Stimulated activated CD4-positive, alpha-beta T cell treated with anti-CD3 and anti-CD28 coated beads, Interleukin-1b, Interleukin-23, amount 100 ng/mL, for 4 hours (primary cell): ENCODE results near the gene DHRSX.
"Not testable (repeated sequence)": the region's sequence is repeated elsewhere in the genome, so short reads cannot be mapped to it uniquely, and the experiment has no call there.

Source experiments
- DNase-seq, 2 donors: peaks; one replicate each; pipeline ENCODE4 v3.0.0-alpha.2; 2020; ENCODE audit warnings: low read depth in 2 of 2

DHRSX gene

DNA sequence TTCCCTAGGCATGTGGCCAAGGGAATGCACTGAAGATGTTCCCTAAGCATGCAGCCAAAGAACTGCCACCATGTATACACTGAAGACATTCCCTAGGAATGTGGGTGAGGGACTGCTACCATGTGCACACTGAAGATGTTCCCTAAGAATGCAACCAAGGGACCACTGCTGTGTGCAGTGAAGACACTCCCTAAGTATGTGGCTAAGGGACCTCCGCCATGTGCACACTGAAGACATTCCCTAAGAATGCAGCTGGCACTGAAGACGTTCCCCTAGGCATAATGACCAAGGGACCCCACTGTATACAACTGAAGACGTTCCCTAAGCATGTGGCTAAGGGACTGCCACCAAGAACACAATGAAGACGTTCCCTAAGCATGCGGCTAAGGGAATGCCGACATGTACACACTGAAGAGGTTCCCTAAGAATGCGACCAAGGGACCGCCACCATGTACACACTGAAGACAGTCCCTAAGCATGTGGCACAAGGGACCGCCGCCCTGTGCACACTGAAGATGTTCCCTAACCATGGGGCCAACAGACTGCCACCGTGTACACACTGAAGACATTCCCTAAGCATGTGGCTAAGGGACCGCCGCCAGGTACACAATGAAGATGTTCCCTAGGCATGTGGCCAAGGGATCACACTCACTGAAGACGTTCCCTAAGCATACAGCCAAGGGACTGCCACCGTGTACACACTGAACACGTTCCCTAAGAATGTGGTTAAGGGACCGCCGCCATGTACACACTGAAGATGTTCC is 25.6 kb downstream of the DHRSX start:
- no peak for DNase-seq

DNA sequence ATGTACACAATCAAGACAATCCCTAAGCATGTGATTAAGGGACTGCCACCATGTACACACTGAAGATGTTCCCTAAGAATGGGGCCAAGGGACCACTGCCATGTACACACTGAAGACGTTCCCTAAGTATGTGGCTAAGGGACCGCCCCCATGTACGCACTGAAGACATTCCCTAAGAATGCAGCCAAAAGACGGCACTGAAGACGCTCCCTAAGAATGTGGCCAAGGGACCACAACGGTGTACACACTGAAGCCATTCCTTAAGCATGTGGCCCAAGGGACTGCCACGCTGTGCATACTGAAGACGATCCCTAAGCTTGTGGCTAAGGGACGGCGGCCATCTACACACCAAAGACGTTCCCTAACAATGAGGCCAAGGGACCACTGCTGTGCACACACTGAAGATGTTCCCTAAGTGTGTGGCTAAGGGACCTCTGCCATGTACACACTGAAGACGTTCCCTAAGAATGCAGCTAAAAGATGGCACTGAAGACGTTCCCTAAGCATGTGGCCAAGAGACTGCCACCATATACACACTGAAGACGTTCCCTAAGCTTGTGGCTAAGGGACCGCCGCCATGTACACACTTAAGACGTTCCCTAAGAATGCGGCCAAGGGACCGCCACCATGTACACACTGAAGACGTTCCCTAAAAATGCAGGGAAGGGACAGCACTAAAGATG is 26.4 kb downstream of the DHRSX start:
- no peak for DNase-seq

DNA sequence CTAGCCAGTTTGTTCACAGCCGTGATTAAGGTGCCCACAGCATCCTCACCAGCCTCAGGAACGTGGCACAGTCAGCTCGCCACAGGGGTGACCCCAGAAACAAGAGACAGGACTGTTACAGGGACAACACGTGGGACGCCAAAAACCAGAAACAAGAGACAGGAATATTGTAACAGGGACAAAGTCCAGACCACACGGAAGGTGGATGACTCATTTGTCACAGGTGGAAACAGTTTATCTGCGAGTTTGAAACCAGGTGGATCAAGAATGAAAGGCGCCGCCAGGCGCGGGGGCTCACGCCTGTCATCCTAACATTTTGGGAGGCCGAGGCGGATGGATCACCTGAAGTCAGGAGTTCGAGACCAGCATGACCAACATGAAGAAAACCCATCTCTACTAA is 27.7 kb downstream of the DHRSX start:
- not testable (repeated sequence) for DNase-seq

DNA sequence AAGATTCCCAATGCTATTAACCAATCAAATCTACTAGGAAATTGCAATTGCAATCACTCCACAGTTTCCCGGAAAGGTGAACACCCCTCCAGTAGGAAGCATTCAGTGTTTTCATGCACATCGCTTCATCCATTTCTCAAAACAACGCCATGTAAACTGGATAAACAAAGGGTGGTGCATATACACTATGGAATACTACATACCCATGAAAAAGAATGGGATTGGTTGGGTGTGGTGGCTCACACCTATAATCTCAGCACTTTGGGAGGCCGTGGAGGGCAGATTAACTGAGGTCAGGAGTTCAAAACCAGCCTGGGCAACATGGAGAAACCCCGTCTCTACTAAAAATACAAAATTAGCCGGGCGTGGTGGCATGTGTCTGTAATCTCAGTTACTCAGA is 29.1 kb downstream of the DHRSX start:
- no peak for DNase-seq

DNA sequence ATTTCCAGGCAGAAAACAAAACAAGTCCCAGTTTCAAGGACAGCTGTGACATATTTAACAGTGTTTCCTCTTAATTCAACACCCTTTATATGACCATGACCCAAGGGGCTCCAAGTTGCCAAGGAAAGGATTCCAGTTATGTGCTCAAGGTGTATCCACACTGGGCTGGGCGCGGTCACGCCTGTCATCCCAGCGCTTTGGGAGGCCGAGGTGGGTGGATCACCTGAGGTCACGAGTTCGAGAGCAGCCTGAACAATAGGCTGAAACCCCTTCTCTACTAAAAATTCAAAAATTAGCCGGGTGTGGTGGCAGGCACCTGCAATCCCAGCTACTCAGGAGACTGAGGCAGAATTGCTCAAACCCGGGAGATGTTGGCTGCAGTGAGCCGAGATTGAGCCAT is 29.6 kb downstream of the DHRSX start:
- not testable (repeated sequence) for DNase-seq

DNA sequence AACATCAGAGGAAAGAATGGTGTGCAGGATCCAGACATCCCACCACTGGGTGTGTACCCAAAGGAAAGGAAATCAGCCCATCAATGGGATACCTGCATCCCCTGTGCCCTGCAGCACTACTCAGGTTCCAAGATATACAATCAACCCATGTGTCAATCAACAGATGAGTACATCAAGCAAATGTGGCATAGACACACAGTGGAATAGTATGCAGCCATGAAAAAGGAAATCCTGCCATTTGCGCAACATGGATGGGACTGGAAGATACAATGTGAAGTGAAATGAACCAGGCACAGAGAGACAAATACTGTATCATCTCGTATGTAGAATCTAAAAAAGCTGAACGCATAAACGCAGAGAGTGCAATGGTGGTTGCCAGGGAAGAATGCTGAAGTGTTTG is 30.9 kb downstream of the DHRSX start:
- not testable (repeated sequence) for DNase-seq

DNA sequence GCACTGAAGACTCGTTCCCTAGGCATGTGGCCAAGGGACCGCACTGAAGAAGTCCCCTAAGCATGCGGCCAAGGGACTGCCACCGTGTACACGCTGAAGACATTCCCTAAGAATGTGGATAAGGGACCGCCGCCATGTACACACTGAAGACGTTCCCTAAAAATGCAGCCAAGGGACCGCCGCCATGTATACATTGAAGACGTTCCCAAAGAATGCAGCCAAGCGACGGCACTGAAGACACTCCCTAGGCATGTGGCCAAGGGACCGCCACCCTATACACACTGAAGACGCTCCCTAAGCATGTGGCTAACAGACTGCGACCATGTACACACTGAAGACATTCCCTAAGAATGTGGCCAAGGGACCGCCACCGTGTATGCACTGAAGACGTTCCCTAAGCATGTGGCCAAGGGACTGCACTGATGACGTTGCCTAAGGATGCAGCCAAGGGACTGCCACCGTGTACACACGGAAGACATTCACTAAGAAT is 31.5 kb downstream of the DHRSX start:
- DNase-seq: no peak

DNA sequence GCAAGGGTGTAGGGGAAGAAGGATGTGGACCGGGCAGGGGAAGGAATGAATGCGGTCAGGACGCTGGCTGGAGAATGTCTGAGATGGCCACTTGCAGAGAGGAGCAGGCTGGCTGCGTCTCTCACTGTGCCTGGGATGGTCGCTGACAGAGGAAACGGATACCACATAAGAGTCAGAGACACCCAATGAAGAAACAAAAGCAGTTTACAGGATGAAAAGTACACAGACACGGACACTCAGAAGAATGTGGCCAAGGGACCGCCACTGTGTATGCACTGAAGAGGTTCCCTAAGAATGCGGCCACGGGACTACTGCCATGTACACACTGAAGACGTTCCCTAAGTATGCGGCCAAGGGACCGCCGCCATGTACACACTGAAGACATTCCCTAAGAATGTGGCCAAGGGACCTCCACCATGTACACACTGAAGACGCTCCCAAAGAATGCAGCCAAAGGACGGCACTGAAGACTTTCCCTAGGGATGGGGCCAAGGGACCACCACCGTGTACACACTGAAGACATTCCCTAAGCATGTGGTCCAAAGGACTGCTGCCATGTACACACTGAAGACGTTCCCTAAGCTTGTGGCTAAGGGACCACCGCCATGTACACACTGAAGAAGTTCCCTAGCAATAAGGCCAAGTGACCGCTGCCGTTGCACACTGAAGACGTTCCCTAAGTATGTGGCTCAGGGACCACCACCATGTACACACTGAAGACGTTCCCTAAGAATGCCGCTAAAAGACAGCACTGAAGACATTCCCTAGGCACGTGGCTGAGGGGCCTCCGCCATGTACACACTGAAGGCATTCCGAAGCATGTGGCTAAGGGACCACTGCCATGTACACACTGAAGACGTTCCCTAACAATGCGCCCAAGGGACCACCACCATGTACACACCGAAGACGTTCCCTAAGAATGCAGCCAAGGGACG is 32.2 kb downstream of the DHRSX start:
- DNase-seq: no peak

DNA sequence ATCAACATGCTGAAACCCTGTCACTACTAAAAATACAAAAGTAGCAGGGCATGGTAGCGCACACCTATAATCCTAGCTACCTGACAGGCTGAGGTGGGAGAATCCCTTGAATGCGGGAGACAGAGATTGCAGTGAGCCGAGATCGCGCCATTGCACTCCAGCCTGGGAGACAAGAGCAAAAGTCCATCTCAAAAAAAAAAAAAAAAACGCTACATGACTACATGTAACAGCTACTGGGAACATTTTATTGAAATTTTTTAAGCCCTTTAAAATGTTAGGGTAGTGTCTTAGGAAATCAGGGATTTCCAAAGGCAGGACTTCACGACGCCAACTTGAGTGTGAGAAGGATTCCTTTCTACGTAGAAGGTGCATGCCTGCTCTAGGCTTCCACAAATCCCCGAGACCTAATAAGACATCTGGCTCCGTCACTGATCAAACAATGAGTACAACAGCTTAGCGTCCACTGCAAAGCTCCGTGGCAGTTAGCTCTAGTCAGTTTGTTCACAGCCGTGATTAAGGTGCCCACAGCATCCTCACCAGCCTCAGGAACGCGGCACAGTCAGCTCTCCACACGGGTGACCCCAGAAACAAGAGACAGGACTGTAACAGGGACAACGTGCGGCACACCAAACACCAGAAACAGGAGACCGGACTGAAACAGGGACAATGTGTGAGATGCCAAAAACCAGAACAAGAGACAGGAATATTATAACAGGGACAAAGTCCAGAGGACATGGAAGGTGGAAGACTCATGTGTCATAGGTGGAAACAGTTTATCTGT is 33.7 kb downstream of the DHRSX start:
- DNase-seq: no peak

DNA sequence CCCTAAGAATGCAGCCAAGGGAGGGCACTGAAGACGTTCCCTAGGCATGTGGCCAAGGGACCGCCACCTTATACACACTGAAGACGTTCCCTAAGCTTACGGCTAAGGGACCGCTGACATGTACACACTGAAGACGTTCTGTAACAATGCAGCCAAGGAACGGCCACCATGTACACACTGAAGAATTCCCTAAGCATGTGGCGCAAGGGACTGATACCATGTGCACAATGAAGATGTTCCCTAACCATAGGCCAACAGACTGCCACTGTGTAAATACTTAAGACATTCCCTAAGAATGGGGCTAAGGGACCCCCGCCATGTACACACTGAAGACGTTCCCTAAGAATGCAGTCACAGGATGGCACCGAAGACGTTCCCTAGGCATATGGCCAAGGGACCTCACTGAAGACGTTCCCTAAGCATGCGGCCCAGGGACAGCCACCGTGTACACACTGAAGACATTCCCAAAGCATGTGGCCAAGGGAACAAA is 36.1 kb downstream of the DHRSX start:
- DNase-seq: no peak

DNA sequence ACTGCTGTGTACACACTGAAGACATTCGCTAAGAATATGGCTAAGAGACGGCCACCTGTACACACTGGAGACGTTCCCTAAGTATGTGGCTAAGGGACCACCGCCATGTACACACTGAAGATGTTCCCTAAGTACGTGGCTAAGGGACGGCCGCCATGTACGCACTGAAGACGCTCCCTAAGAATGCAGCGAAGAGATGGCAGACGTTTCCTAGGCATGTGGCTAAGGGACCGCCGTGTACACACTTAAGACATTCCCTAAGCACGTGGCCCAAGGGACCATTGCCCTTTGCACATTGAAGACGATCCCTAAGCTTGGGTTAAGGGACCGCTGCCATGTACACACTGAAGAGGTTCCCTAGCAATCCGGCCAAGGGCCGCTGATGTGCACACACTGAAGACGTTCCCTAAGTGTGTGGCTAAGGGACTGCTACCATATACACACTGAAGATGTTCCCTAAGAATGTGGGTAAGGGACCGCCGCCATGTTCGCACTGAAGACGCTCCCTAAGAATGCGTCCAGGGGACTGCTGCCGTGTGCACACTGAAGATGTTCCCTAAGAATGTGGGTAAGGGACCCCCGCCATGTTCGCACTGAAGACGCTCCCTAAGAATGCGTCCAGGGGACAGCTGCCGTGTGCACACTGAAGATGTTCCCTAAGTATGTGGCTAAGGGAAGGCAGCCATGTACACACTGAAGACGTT is 36.7 kb downstream of the DHRSX start:
- DNase-seq: no peak

DNA sequence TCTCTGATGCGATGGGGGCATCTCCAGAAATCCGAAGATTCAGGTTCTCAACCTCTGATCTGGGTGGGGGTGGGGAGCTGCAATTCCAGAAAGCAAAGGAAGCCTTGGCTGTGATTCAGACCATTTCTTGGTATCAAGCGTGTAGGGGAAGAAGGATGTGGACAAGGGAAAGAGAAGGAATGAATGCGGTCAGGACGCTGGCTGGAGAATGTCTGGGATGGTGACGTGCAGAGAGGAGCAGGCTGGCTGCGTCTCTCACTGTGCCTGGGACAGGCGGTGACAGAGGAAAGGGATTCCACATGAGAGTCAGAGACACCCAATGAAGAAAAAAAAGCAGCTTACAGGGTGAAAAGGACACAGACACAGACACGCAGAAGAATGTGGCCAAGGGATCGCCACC is 37.3 kb downstream of the DHRSX start:
- not testable (repeated sequence) for DNase-seq

DNA sequence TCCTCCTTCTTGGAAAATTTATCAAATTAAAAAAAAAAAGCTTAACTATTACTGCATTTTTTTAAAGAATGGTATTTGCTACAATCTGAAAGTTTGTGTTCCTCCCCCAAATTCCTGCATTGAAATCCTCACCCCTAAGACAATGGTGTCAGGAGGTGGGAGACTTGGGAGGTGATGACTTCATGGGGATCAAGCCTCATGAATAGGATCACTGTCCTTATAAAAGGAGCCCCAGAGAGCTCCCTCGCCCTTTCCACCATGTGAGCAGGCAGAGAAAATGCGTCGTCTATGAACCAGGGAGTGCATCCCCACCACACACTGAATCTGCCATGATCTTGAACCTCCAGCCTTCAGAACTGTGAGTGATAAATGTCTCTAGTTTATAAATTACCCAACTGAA is 38.0 kb downstream of the DHRSX start:
- DNase-seq: no peak

DNA sequence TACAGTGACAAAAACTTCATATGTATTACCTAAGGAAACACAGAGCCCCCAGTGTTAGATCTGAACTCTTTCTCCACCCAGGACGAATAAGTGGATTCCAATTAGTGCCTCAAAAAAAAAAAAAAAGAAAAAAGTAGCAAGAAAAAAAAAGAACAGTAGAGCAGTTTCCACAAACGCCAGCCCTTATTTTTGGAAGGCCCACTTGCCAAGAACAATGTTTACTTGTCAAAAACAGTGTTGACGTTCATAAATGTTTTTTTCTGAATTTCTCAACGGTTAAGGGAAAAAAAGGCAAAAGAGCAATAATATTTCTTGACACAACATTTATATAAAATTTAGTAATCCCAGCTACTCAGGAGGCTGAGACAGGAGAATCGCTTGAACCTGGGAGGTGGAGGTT is 38.7 kb downstream of the DHRSX start:
- DNase-seq: no peak

DNA sequence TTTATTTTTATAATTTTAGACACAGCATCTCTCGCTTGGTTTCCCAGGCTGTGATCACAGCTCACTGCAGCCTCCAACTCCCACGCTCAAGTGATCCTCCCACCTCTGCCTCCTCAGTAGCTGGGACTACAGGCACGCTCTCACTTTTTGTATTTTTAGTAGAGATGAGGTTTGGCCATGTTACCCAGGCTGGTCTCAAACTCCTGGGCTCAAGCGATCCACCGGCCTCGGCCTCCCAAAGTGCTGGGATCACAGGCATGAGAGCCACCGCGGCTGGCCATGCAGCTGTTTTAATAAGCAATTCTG is 39.1 kb downstream of the DHRSX start:
- DNase-seq: no peak

DNA sequence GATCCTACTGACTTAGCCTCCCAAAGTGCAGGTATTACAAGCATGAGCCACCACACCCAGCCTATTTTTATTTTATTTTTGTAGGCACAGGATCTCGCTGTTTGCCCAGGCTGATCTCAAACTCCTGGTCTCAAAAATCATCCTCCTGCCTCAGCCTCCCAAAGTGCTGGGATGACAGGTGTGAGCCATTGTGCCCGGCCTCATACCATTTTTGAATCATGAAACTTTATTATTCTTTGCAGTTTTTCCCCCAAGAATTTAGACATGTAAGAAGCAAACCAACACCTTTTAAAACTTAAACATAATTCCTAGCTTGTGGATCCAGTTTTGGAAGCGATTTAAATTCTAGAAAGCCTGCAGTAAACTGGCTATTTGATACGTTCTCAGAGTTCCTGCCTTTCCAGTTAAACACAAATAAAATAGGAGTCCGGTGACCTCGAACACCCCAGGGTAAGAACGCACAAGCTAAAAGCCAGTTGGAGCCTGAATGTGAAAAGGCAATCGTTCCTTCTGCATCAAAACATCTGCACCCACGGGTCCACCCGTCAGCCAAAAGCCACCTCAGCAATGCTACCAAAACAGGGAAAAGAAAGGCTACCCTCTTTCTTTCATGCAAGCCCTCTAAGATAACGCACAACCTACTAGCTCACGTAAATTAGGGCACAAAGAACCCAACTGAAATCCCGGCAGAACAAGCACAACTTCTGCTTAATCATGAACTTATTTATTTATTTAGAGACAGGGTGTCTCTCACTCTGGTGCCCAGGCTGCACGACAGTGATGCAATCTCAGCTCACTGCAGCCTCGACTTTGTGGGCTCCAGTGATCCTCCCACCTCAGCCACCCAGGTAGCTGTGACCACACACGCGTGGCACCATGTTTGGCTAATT is 39.7 kb downstream of the DHRSX start:
- not testable (repeated sequence) for DNase-seq

DNA sequence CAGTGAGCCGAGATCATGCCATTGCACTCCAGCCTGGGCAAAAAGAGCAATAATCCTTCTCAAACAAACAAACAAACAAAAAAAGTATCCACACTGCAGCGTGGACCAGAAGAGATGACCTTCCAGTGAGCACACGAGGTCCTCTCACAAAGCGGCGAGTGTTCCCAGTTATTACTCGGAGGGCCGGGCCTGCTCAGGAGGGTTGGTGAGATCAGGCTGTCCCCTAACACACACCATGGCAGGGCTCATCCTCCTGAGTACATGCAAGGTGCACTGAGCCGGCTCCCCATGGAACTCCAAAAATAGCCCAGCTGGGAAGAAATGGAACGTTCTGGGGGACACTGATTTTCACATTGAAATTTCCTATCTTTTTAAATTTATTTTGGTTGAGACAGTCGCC is 40.7 kb downstream of the DHRSX start:
- not testable (repeated sequence) for DNase-seq

DNA sequence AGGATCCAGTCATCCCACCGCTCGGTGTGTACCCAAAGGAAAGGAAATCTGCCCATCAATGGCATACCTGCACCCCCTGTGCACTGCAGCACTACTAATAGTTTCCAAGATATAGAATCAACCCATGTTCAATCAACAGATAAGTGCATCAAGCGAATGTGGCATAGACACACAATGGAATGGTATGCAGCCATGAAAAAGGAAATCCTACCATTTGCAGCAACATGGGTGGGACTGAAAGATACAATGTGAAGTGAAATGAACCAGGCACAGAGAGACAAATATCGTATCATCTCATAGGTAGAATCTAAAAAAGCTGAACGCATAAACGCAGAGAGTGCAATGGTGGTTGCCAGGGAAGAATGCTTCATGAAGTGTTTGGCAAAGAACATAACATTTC is 42.5 kb downstream of the DHRSX start:
- DNase-seq: no peak

DNA sequence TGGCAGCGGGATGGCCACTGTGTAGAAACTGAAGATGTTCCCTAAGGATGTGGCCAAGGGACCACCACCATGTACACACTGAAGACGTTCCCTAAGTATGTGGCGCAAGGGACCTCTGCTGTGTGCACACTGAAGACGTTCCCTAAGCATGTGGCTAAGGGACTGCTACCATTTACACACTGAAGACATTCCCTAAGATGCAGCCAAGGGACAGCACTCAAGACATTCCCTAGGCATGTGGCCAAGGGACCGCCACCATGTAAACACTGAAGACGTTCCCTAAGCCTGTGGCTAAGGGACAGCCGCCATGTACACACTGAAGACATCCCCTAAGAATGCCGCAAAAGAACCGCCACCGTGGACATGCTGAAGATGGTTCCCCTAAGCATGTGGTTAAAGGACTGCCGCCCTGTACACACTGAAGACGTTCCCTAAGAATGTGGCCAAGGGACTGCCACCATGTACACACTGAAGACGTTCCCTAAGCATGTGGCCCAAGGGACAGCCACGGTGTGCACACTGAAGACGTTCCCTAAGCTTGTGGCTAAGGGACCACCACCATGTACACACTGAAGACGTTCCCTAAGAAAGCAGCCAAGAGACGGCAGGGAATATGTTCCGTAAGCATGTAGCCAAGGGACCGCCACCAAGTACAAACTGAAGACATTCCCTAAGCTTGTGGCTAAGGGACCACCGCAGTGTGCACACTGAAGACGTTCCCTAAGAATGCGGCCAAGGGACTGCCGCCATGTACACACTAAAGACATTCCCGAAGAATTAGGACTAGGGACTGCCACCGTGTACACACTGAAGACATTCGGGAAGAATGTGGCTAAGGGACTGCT is 43.3 kb downstream of the DHRSX start:
- DNase-seq: no peak
